ENCODE data around the gene ZC3H11A.
"Not testable (repeated sequence)": the region's sequence is repeated elsewhere in the genome, so short reads cannot be mapped to it uniquely, and the experiment has no call there.

Gene ZC3H11A

GRCh38 chr1:203795441-203796235, at the start of gene ZC3H11A, which contains the start of gene ZBED6:
TSS of gene ZC3H11A (plus strand) at chr1:203795623. CDS start at chr1:203817071, 21,448 bp downstream.
TSS of gene ZBED6 (plus strand) at chr1:203795623. CDS start at chr1:203797523, 1,900 bp downstream.
- DNase-seq, result peak; percentile 99

- no peak for DNase-seq
Measured at GRCh38 chr1:203746281-203746680, 49.1 kb upstream of the ZC3H11A start.

GRCh38 chr1:203751051-203751450, 44.4 kb upstream of the ZC3H11A start:
- no peak for DNase-seq

GRCh38 chr1:203751618-203752361, 43.6 kb upstream of the ZC3H11A start:
- DNase-seq, result not testable (repeated sequence)

- peak; percentile 30 for DNase-seq
Measured at GRCh38 chr1:203754455-203754864, 41.0 kb upstream of the ZC3H11A start.

GRCh38 chr1:203756036-203756435, 39.4 kb upstream of the ZC3H11A start:
- DNase-seq, result no peak

GRCh38 chr1:203758749-203759148, 36.7 kb upstream of the ZC3H11A start:
- DNase-seq, result not testable (repeated sequence)

GRCh38 chr1:203760506-203760905, 34.9 kb upstream of the ZC3H11A start:
- no peak for DNase-seq

- DNase-seq, result not testable (repeated sequence)
Measured at GRCh38 chr1:203761958-203762357, 33.5 kb upstream of the ZC3H11A start.

GRCh38 chr1:203763505-203763904, 31.9 kb upstream of the ZC3H11A start:
- no peak for DNase-seq

GRCh38 chr1:203764105-203765028, 31.1 kb upstream of the ZC3H11A start:
- DNase-seq, result no peak

GRCh38 chr1:203765029-203765837, 30.2 kb upstream of the ZC3H11A start, which contains the start of gene LAX1:
TSS of gene LAX1 (plus strand) at chr1:203765183. CDS start at chr1:203765566, 383 bp downstream.
- peak; percentile 70 for DNase-seq

GRCh38 chr1:203768256-203768655, 27.2 kb upstream of the ZC3H11A start:
- DNase-seq, result no peak

- DNase-seq, result peak; percentile 80
Measured at GRCh38 chr1:203769505-203770343, 25.7 kb upstream of the ZC3H11A start.

GRCh38 chr1:203771901-203772301, 23.5 kb upstream of the ZC3H11A start:
- DNase-seq, result no peak

- DNase-seq, result no peak
Measured at GRCh38 chr1:203772836-203773235, 22.6 kb upstream of the ZC3H11A start.

GRCh38 chr1:203776636-203777035, 18.8 kb upstream of the ZC3H11A start:
- no peak for DNase-seq

GRCh38 chr1:203777596-203777995, 17.8 kb upstream of the ZC3H11A start:
- DNase-seq, result no peak

- no peak for DNase-seq
Measured at GRCh38 chr1:203778146-203778545, 17.3 kb upstream of the ZC3H11A start.

GRCh38 chr1:203778789-203779188, 16.6 kb upstream of the ZC3H11A start:
- no peak for DNase-seq

GRCh38 chr1:203781962-203782361, 13.5 kb upstream of the ZC3H11A start:
- no peak for DNase-seq

Data from CD4-positive, alpha-beta T cell treated with Interleukin-15 for 1 hour (primary cell).